GM10266 (cell line): Measurements from ENCODE around the gene CNIH1.
"Not testable (repeated sequence)": the region's sequence is repeated elsewhere in the genome, so short reads cannot be mapped to it uniquely, and the experiment has no call there.

Experiments used
- DNase-seq: peaks from one replicate; pipeline ENCODE4 v3.0.0; 2012; ENCODE audit errors: extremely low spot score
- TF ChIP-seq, protein P1 (sequence below): IDR thresholded peaks from 2 replicates; pipeline ENCODE4 v1.5.1; 2012; ENCODE audit warnings: mild to moderate bottlenecking, low read depth; ENCODE audit not compliant: control insufficient read depth, insufficient read depth; ENCODE audit errors: missing control alignments

Gene CNIH1

GRCh38 chr14:54392131-54392859, 48.9 kb downstream of the CNIH1 start:
- DNase-seq, result no peak
- TF ChIP-seq, protein P1, sequence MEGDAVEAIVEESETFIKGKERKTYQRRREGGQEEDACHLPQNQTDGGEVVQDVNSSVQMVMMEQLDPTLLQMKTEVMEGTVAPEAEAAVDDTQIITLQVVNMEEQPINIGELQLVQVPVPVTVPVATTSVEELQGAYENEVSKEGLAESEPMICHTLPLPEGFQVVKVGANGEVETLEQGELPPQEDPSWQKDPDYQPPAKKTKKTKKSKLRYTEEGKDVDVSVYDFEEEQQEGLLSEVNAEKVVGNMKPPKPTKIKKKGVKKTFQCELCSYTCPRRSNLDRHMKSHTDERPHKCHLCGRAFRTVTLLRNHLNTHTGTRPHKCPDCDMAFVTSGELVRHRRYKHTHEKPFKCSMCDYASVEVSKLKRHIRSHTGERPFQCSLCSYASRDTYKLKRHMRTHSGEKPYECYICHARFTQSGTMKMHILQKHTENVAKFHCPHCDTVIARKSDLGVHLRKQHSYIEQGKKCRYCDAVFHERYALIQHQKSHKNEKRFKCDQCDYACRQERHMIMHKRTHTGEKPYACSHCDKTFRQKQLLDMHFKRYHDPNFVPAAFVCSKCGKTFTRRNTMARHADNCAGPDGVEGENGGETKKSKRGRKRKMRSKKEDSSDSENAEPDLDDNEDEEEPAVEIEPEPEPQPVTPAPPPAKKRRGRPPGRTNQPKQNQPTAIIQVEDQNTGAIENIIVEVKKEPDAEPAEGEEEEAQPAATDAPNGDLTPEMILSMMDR, result no peak

GRCh38 chr14:54387328-54387727, 53.8 kb downstream of the CNIH1 start:
- no peak for DNase-seq
- TF ChIP-seq, protein P1, result no peak

DNA sequence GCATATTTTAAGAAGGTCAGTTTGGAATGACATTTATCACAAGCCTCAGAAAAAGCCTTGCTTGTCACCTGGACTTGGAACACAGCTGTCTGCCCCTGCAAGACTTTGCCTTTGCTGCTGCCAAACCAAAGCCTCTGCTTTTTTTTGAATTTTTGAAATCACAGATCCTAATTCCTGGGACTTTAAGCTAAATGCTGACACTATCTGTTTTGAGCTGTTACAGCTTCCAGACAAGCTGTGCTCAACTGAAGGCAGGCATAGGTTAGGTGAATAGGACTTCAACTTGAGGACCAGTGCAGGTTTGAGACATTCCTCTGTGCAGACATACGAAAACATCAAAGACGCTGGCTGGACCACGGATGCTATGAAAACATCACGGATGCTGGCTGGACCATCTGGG, 55.6 kb downstream of the CNIH1 start:
- TF ChIP-seq, protein P1, result no peak
- DNase-seq, result no peak

DNA sequence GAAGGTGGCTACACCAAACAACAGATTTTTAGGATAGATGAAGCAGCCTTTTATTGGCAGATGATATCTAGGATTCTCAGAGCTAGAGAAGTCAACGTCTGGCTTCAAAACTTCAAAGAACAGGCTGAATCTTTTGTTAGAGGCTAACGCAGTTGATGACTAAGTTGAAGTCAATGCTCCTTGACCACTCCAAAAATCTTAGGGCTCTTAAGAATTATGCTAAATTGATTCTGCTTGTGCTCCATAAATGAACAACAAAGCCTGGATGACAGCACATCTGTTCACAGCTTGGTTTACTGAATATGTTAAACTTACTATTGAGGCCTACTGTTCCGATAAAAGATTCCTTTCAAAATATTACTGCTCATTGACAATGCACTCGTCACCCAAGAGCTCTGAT, 57.3 kb downstream of the CNIH1 start:
- TF ChIP-seq, protein P1, result no peak
- DNase-seq, result no peak

DNA sequence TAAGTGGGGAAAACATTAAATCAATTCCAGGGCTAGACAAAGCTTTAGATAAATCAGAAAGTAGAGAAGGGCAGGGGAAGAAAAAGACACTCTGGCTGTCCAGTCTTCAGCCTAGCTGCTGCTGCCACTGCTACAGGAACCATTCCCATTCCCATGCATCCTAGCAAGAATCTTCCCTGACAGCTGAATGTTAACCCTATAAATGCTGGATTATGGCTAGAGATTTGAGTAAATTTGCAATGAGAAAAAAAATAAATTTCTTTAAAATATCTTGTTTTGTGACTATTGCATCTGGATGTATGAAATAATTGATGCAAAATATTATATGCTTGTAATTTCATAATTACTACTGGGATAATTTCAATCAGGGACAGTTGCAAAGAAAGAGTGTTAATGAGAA, 59.4 kb downstream of the CNIH1 start:
- no peak for DNase-seq

DNA sequence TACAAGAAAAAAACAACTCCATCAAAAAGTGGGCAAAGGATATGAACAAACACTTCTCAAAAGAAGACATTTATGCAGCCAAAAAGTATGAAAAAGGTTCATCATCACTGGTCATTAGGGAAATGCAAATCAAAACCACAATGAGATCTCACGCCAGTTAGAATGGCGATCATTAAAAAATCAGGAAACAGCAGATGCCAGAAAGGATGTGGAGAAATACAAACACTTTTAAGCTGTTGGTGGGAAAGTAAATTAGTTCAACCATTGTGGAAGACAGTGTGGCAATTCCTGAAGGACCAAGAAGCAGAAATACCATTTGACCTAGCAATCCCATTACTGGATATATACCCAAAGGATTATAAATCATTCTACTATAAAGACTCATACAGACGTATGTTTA, 60.6 kb downstream of the CNIH1 start:
- DNase-seq, result not testable (repeated sequence)

More for the DNA sequence above, 59.4 kb downstream of the CNIH1 start:
- TF ChIP-seq, protein P1, result no peak

- DNase-seq, result not testable (repeated sequence)
Observed at GRCh38 chr14:54378893-54379292, 62.3 kb downstream of the CNIH1 start.

DNA sequence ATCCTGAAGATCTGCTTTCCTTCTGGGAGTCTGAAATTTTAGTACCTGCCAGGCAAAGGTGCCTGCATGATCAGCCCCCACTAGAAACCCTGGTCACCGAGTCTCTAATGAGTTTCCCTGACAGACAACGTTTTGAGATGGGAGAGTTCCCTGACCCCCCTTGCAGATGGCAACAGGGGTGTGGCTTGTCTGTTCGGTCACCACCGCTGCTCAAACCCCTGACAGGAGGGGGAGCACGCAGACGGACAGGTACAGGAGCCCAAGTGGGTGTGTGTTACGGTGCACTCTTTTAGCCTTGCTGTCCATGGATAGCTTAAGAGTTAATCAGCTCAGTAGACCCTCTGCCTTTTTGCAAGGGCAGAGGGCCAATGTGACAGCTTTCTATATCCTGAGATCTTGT, 63.7 kb downstream of the CNIH1 start:
- TF ChIP-seq, protein P1, result no peak
- DNase-seq, result no peak
